A549 (cell line): ENCODE measurements around the gene IFFO2. TPM values are rescaled to one million over a fixed set of nuclear protein-coding genes. Genes with fewer than 3 reads are reported as not detected.

Experiments used
- ATAC-seq, 2 experiments: fragments of 200-7000 bp in 1 of 2; fragments of >200 bp in 1 of 2; cut with Nextera tagmentation in 1 of 2; cut with Tn5 transposase in 1 of 2; 3 replicates each; pipeline versions ENCODE4 v1.8.0 to v1.9.1; 2018 to 2020; ENCODE audit warnings: mild to moderate bottlenecking in 1 of 2, moderate library complexity in 1 of 2
- CTCF ChIA-PET: fragments of 300-600 bp; sonication (Branson Sonifier 250); formaldehyde crosslinking; extraction: SDS; loops from one replicate; lab custom pipeline; 2021; ENCODE audit warnings: antibody characterized with exemption, inconsistent platforms; lab: Yijun Ruan, JAX
- POLR2A ChIA-PET: fragments of 350-600 bp; formaldehyde crosslinking; extraction: SDS; loops from one replicate; lab custom pipeline; 2021; ENCODE audit warnings: antibody characterized with exemption, inconsistent platforms; lab: Yijun Ruan, JAX
- DNase-seq, 2 experiments: peaks; one replicate each; pipeline versions ENCODE4 v3.0.0 to v3.0.0-alpha.2; 2011 to 2016; ENCODE audit warnings: low read depth in 1 of 2, low spot score in 1 of 2
- FAIRE-seq: peaks from 2 replicates; lab custom pipeline; 2011; peaks lifted over from hg19 to GRCh38; lab: Jason Lieb, UNC
- H3K27ac ChIP-seq, 2 experiments: fragments of >200 bp; sonication (Bioruptor Twin); formaldehyde crosslinking; 3 replicates each; pipeline ENCODE4 v1.5.1; 2016 to 2017
- H3K4me1 ChIP-seq: fragments of >200 bp; sonication (Bioruptor Twin); formaldehyde crosslinking; 3 replicates; pipeline ENCODE4 v1.6.1; 2016
- H3K4me2 ChIP-seq: fragments of >200 bp; sonication (Bioruptor Twin); formaldehyde crosslinking; 3 replicates; pipeline ENCODE4 v1.6.1; 2016
- H3K4me3 ChIP-seq: fragments of >200 bp; sonication (Bioruptor Twin); formaldehyde crosslinking; 3 replicates; pipeline ENCODE4 v1.5.1; 2016
- H3K9me3 ChIP-seq: fragments of >200 bp; sonication (Bioruptor Twin); formaldehyde crosslinking; 3 replicates; pipeline ENCODE4 v1.6.1; 2016
- CBX2 ChIP-seq: fragments of 200-600 bp; sonication (generic); IDR thresholded peaks from 2 replicates; pipeline ENCODE4 v1.6.1; 2016; ENCODE audit warnings: low read depth, mild to moderate bottlenecking, borderline replicate concordance
- CBX8 ChIP-seq: fragments of 200-600 bp; sonication (generic); IDR thresholded peaks from 2 replicates; pipeline ENCODE4 v1.6.1; 2016
- CEBPB ChIP-seq, 2 experiments: fragments of >200 bp in 1 of 2; sonication (Bioruptor Twin) in 1 of 2; formaldehyde crosslinking in 1 of 2; IDR thresholded peaks; 2 replicates each; pipeline ENCODE4 v1.6.1; 2012 to 2016
- CHD2 ChIP-seq: fragments of 150-350 bp; IDR thresholded peaks from 2 replicates; pipeline ENCODE4 v1.6.1; 2014; ENCODE audit warnings: low read length; ENCODE audit not compliant: partially characterized antibody
- EHF ChIP-seq: fragments of 250-450 bp; sonication (Bioruptor Pico); IDR thresholded peaks from 2 replicates; pipeline ENCODE4 v1.5.0; 2020; ENCODE audit warnings: mild to moderate bottlenecking
- EHMT2 ChIP-seq: fragments of 200-600 bp; sonication (generic); IDR thresholded peaks from 2 replicates; pipeline ENCODE4 v1.6.1; 2016; ENCODE audit warnings: antibody characterized with exemption, low read depth, mild to moderate bottlenecking, moderate library complexity
- ELK1 ChIP-seq: fragments of 150-350 bp; IDR thresholded peaks from 2 replicates; pipeline ENCODE4 v1.6.1; 2014; ENCODE audit warnings: low read depth, mild to moderate bottlenecking, low read length
- EP300 ChIP-seq, 2 experiments: fragments of >200 bp; sonication (Bioruptor Twin); formaldehyde crosslinking; IDR thresholded peaks; 2 replicates in 1 of 2; 3 replicates in 1 of 2; pipeline ENCODE4 v1.6.1; 2016 to 2017
- ESRRA ChIP-seq: fragments of 150-350 bp; IDR thresholded peaks from 2 replicates; pipeline ENCODE4 v1.6.1; 2014; ENCODE audit warnings: mild to moderate bottlenecking, low read length, borderline replicate concordance
- JUN ChIP-seq, 2 experiments: fragments of >200 bp; sonication (Bioruptor Twin); formaldehyde crosslinking; IDR thresholded peaks; 2 replicates in 1 of 2; 3 replicates in 1 of 2; pipeline ENCODE4 v1.6.1; 2016 to 2017
- KDM1A ChIP-seq: fragments of 200-600 bp; sonication (generic); IDR thresholded peaks from 2 replicates; pipeline ENCODE4 v1.6.1; 2016; ENCODE audit warnings: low read depth, mild to moderate bottlenecking
- KDM5A ChIP-seq: fragments of 200-600 bp; sonication (generic); IDR thresholded peaks from 2 replicates; pipeline ENCODE4 v1.6.1; 2016; ENCODE audit warnings: antibody characterized with exemption, mild to moderate bottlenecking
- MYC ChIP-seq: IDR thresholded peaks from 2 replicates; pipeline ENCODE4 v1.6.1; 2012; ENCODE audit warnings: mild to moderate bottlenecking, inconsistent platforms, low read length, improper control_type of control experiment, borderline replicate concordance
- NPAS2 ChIP-seq: fragments of 250-450 bp; sonication (Bioruptor Pico); IDR thresholded peaks from 2 replicates; pipeline ENCODE4 v1.8.0; 2022; ENCODE audit warnings: mild to moderate bottlenecking, moderate library complexity, borderline replicate concordance
- RARB ChIP-seq: fragments of 250-450 bp; sonication (Bioruptor Pico); IDR thresholded peaks from 2 replicates; pipeline ENCODE4 v1.8.0; 2021; ENCODE audit warnings: mild to moderate bottlenecking, moderate library complexity
- REST ChIP-seq: fragments of 200-600 bp; sonication (generic); IDR thresholded peaks from 2 replicates; pipeline ENCODE4 v1.6.1; 2016; ENCODE audit warnings: antibody characterized with exemption, mild to moderate bottlenecking, moderate library complexity
- SMC3 ChIP-seq: fragments of >200 bp; sonication (Bioruptor Twin); formaldehyde crosslinking; IDR thresholded peaks from 3 replicates; pipeline ENCODE4 v1.6.1; 2018; ENCODE audit warnings: inconsistent platforms
- TFCP2L1 ChIP-seq: fragments of 250-450 bp; sonication (Bioruptor Pico); IDR thresholded peaks from 2 replicates; pipeline ENCODE4 v1.5.0; 2021; ENCODE audit warnings: mild to moderate bottlenecking
- ZC3H11A ChIP-seq: fragments of 450-650 bp; IDR thresholded peaks from 2 replicates; pipeline ENCODE4 v1.6.1; 2014; ENCODE audit warnings: antibody characterized with exemption, mild to moderate bottlenecking
- ZFP36 ChIP-seq: fragments of 450-650 bp; IDR thresholded peaks from 2 replicates; pipeline ENCODE4 v1.6.1; 2014; ENCODE audit warnings: borderline replicate concordance; ENCODE audit not compliant: partially characterized antibody
- ZNF302 ChIP-seq: fragments of 250-450 bp; sonication (Bioruptor Pico); IDR thresholded peaks from 2 replicates; pipeline ENCODE4 v1.9.0; 2021; ENCODE audit warnings: inconsistent platforms, mild to moderate bottlenecking, moderate library complexity
- WGBS: methylation state at CpG from one replicate; pipeline ENCODE4 v1.1.6; 2017; ENCODE audit errors: missing lambda C conversion rate; 5-methylcytosine and 5-hydroxymethylcytosine counted together
- polyA plus RNA-seq, 4 experiments: library from polyadenylated mRNA; depleted of rRNA in 3 of 4; stranded (reverse); fragments of >200 nt; fragmentation: RNase III in 1 of 4; extraction: RNeasy Plus Mini Kit Qiagen cat#74134 plus additional on column Dnase treatment in 1 of 4; gene quantifications; 2 replicates in 3 of 4; 3 replicates in 1 of 4; pipeline ENCODE4 v1.2.3, GENCODE V29; 2011 to 2017
- TF ChIP-seq, protein P1 (sequence below): fragments of 250-450 bp; sonication (Bioruptor Pico); IDR thresholded peaks from 2 replicates; pipeline ENCODE4 v1.5.0; 2021; ENCODE audit warnings: mild to moderate bottlenecking, moderate library complexity, borderline replicate concordance

Gene IFFO2
- polyA plus RNA-seq, 2 of the 4 experiments (the other 2 are of a cell fraction) = 24.3 to 53.9 TPM

GRCh38 chr1:18973446-18973955, 17.0 kb upstream of the IFFO2 start:
- TF ChIP-seq TFCP2L1 (CRISPR knock-in tag) (no peak), SMC3 (no peak), KDM5A (no peak), ZFP36 (no peak), EHF (CRISPR knock-in tag) (no peak), ZNF302 (CRISPR knock-in tag) (no peak), ZC3H11A (no peak), REST (no peak), CHD2 (no peak), RARB (CRISPR knock-in tag) (no peak)
- Histone ChIP-seq H3K4me3 (no peak overlapping the region), H3K9me3 (no peaks in the 10 kb centered on the region), H3K4me1 (peaks cover 25% of the 10 kb centered on the region), H3K27ac (peak overlapping the region in 1 of 2 experiments; percentile 62; a peak in 3 of 6 replicates), H3K4me2 (no peak overlapping the region)
- no peak for ATAC-seq
- no peak for DNase-seq
- FAIRE-seq = no peak
- WGBS = 86% methylated on average over 7 of the region's 7 CpGs
- POLR2A ChIA-PET = no interaction called here
- CTCF ChIA-PET = interaction anchor here (1.1 to 2.9 kb wide), 5 partner anchors 10 to 122 kb away, joined by 4 to 9 read pairs (median 5); no protein-coding TSS in a partner anchor

- POLR2A ChIA-PET = no interaction called here
Measured at GRCh38 chr1:18972991-18973390, 16.5 kb upstream of the IFFO2 start.

More at GRCh38 chr1:18972991-18973390, 16.5 kb upstream of the IFFO2 start:
- no peak overlapping the region for H3K4me3 ChIP-seq
- peak overlapping the region in 1 of 2 experiments; percentile 62; a peak in 3 of 6 replicates for H3K27ac ChIP-seq
- H3K4me1 ChIP-seq = peaks cover 25% of the 10 kb centered on the region
- H3K9me3 ChIP-seq = no peaks in the 10 kb centered on the region
- no peak for ATAC-seq
- 91% methylated on average over 6 of the region's 7 CpGs for WGBS
- no peak for FAIRE-seq
- CTCF ChIA-PET = interaction anchor here (1.1 to 2.9 kb wide), 7 partner anchors 9 to 141 kb away, joined by 3 to 9 read pairs (median 4); no protein-coding TSS in a partner anchor
- no peak for DNase-seq
- H3K4me2 ChIP-seq = no peak overlapping the region
- no peak for TF ChIP-seq MYC
- TF ChIP-seq CBX2 = no peak
- TF ChIP-seq ESRRA = no peak
- TF ChIP-seq KDM1A = no peak
- no peak for TF ChIP-seq NPAS2
- TF ChIP-seq ELK1 = no peak
- TF ChIP-seq, protein P1, sequence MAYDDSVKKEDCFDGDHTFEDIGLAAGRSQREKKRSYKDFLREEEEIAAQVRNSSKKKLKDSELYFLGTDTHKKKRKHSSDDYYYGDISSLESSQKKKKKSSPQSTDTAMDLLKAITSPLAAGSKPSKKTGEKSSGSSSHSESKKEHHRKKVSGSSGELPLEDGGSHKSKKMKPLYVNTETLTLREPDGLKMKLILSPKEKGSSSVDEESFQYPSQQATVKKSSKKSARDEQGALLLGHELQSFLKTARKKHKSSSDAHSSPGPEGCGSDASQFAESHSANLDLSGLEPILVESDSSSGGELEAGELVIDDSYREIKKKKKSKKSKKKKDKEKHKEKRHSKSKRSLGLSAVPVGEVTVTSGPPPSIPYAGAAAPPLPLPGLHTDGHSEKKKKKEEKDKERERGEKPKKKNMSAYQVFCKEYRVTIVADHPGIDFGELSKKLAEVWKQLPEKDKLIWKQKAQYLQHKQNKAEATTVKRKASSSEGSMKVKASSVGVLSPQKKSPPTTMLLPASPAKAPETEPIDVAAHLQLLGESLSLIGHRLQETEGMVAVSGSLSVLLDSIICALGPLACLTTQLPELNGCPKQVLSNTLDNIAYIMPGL (CRISPR knock-in tag) = no peak
- no peak for TF ChIP-seq CEBPB (IDR thresholded peaks at IDR 0.05)
- no peak for TF ChIP-seq ZFP36
- TF ChIP-seq JUN (IDR thresholded peaks at IDR 0.05) = no peak
- no peak for TF ChIP-seq EHMT2
- no peak for TF ChIP-seq CBX8
- TF ChIP-seq SMC3 = no peak
- TF ChIP-seq EP300 (IDR thresholded peaks at IDR 0.05) = no peak
